Mammary epithelial cell (primary cell): Measurements from ENCODE around the gene SESN2.

Source experiments
- EZH2 ChIP-seq: IDR thresholded peaks from 2 replicates; pipeline ENCODE4 v1.6.1; 2012; ENCODE audit warnings: low read length, inconsistent platforms, borderline replicate concordance
- TF ChIP-seq, protein P1 (sequence below), 2 donors: IDR thresholded peaks in 1 of 2; conservative IDR thresholded peaks in 1 of 2; 2 replicates each; pipeline ENCODE4 v1.5.1; 2011 to 2012; ENCODE audit warnings: inconsistent platforms in 2 of 2, low read length in 2 of 2, mild to moderate bottlenecking in 2 of 2, control low read depth in 1 of 2, low read depth in 1 of 2; ENCODE audit not compliant: insufficient read depth in 1 of 2; ENCODE audit errors: extremely low read depth in 1 of 2

DNA sequence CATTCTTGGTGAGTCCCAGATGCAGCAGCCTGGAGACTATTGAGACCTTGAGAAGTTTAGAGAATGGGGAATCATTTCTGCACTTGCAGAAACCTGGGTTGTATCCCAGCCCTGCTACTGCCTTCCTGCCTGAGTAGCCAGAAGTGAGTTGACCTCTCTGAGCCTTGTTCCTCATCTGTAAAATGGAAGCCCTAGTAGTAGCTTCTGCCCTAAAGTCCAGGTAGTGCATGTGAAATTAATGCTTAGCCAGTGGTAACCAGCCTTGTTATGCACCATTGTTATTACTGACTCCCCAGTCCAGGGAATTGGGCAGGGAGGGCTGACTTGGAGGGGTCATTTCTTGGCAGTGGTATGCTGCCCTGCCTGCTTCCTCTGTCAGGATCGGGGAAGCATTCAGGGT, 5.6 kb downstream of the SESN2 start:
- TF ChIP-seq, protein P1, sequence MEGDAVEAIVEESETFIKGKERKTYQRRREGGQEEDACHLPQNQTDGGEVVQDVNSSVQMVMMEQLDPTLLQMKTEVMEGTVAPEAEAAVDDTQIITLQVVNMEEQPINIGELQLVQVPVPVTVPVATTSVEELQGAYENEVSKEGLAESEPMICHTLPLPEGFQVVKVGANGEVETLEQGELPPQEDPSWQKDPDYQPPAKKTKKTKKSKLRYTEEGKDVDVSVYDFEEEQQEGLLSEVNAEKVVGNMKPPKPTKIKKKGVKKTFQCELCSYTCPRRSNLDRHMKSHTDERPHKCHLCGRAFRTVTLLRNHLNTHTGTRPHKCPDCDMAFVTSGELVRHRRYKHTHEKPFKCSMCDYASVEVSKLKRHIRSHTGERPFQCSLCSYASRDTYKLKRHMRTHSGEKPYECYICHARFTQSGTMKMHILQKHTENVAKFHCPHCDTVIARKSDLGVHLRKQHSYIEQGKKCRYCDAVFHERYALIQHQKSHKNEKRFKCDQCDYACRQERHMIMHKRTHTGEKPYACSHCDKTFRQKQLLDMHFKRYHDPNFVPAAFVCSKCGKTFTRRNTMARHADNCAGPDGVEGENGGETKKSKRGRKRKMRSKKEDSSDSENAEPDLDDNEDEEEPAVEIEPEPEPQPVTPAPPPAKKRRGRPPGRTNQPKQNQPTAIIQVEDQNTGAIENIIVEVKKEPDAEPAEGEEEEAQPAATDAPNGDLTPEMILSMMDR (conservative IDR thresholded peaks at IDR 0.05 in 1 of 2, IDR thresholded peaks at IDR 0.05 in 1 of 2; ENCODE audit: extremely low read depth in 1 of 2, insufficient read depth in 1 of 2, low read depth in 1 of 2, low read length in 2 of 2), result no peak
- no peak for TF ChIP-seq EZH2
